A549 (cell line): ENCODE measurements around the gene EXOC7. TPM values are rescaled to one million over a fixed set of nuclear protein-coding genes. Genes with fewer than 3 reads are reported as not detected.

ENCODE experiments used
- ATAC-seq, 2 experiments: fragments of 200-7000 bp in 1 of 2; fragments of >200 bp in 1 of 2; cut with Nextera tagmentation in 1 of 2; cut with Tn5 transposase in 1 of 2; 3 replicates each; pipeline versions ENCODE4 v1.8.0 to v1.9.1; 2018 to 2020; ENCODE audit warnings: mild to moderate bottlenecking in 1 of 2, moderate library complexity in 1 of 2
- CTCF ChIA-PET: fragments of 300-600 bp; sonication (Branson Sonifier 250); formaldehyde crosslinking; extraction: SDS; loops from one replicate; lab custom pipeline; 2021; ENCODE audit warnings: antibody characterized with exemption, inconsistent platforms; lab: Yijun Ruan, JAX
- POLR2A ChIA-PET: fragments of 350-600 bp; formaldehyde crosslinking; extraction: SDS; loops from one replicate; lab custom pipeline; 2021; ENCODE audit warnings: antibody characterized with exemption, inconsistent platforms; lab: Yijun Ruan, JAX
- DNase-seq, 2 experiments: peaks; one replicate each; pipeline versions ENCODE4 v3.0.0 to v3.0.0-alpha.2; 2011 to 2016; ENCODE audit warnings: low read depth in 1 of 2, low spot score in 1 of 2
- FAIRE-seq: peaks from 2 replicates; lab custom pipeline; 2011; peaks lifted over from hg19 to GRCh38; lab: Jason Lieb, UNC
- H3K27ac ChIP-seq, 2 experiments: fragments of >200 bp; sonication (Bioruptor Twin); formaldehyde crosslinking; 3 replicates each; pipeline ENCODE4 v1.5.1; 2016 to 2017
- H3K4me1 ChIP-seq: fragments of >200 bp; sonication (Bioruptor Twin); formaldehyde crosslinking; 3 replicates; pipeline ENCODE4 v1.6.1; 2016
- H3K4me2 ChIP-seq: fragments of >200 bp; sonication (Bioruptor Twin); formaldehyde crosslinking; 3 replicates; pipeline ENCODE4 v1.6.1; 2016
- H3K4me3 ChIP-seq: fragments of >200 bp; sonication (Bioruptor Twin); formaldehyde crosslinking; 3 replicates; pipeline ENCODE4 v1.5.1; 2016
- H3K9me3 ChIP-seq: fragments of >200 bp; sonication (Bioruptor Twin); formaldehyde crosslinking; 3 replicates; pipeline ENCODE4 v1.6.1; 2016
- CBX8 ChIP-seq: fragments of 200-600 bp; sonication (generic); IDR thresholded peaks from 2 replicates; pipeline ENCODE4 v1.6.1; 2016
- CHD2 ChIP-seq: fragments of 150-350 bp; IDR thresholded peaks from 2 replicates; pipeline ENCODE4 v1.6.1; 2014; ENCODE audit warnings: low read length; ENCODE audit not compliant: partially characterized antibody
- CTCF ChIP-seq: fragments of >200 bp; sonication (Bioruptor Twin); formaldehyde crosslinking; IDR thresholded peaks from 3 replicates; pipeline ENCODE4 v1.5.1; 2016
- EP300 ChIP-seq, 2 experiments: fragments of >200 bp; sonication (Bioruptor Twin); formaldehyde crosslinking; IDR thresholded peaks; 2 replicates in 1 of 2; 3 replicates in 1 of 2; pipeline ENCODE4 v1.6.1; 2016 to 2017
- FOXS1 ChIP-seq: fragments of 250-450 bp; sonication (Bioruptor Pico); IDR thresholded peaks from 2 replicates; pipeline ENCODE4 v1.5.0; 2020; ENCODE audit warnings: mild to moderate bottlenecking, moderate library complexity
- GATA3 ChIP-seq: IDR thresholded peaks from 2 replicates; pipeline ENCODE4 v1.6.1; 2012; ENCODE audit warnings: borderline replicate concordance
- HOXB13 ChIP-seq: fragments of 250-450 bp; sonication (Bioruptor Pico); IDR thresholded peaks from 2 replicates; pipeline ENCODE4 v1.5.0; 2020; ENCODE audit warnings: low read depth, mild to moderate bottlenecking, moderate library complexity
- HOXB5 ChIP-seq: fragments of 250-450 bp; sonication (Bioruptor Pico); IDR thresholded peaks from 2 replicates; pipeline ENCODE4 v1.5.0; 2020; ENCODE audit warnings: mild to moderate bottlenecking, moderate library complexity
- KDM1A ChIP-seq: fragments of 200-600 bp; sonication (generic); IDR thresholded peaks from 2 replicates; pipeline ENCODE4 v1.6.1; 2016; ENCODE audit warnings: low read depth, mild to moderate bottlenecking
- NR3C1 ChIP-seq: fragments of >200 bp; sonication (Bioruptor Twin); formaldehyde crosslinking; IDR thresholded peaks from 3 replicates; pipeline ENCODE4 v1.6.1; 2017
- PBX3 ChIP-seq: IDR thresholded peaks from 2 replicates; pipeline ENCODE4 v1.6.1; 2012
- PHF8 ChIP-seq: fragments of 200-600 bp; sonication (generic); IDR thresholded peaks from 2 replicates; pipeline ENCODE4 v1.6.1; 2016; ENCODE audit warnings: low read depth, mild to moderate bottlenecking, antibody characterized with exemption, moderate library complexity, borderline replicate concordance
- POLR2AphosphoS2 ChIP-seq: conservative IDR thresholded peaks from 2 replicates; pipeline ENCODE4 v1.6.1; 2012; ENCODE audit warnings: low read length, improper control_type of control experiment, inconsistent platforms
- RAD21 ChIP-seq, 2 experiments: fragments of >200 bp in 1 of 2; sonication (Bioruptor Twin) in 1 of 2; formaldehyde crosslinking in 1 of 2; IDR thresholded peaks in 1 of 2; conservative IDR thresholded peaks in 1 of 2; 2 replicates in 1 of 2; 3 replicates in 1 of 2; pipeline ENCODE4 v1.6.1; 2012 to 2018; ENCODE audit warnings: inconsistent platforms in 1 of 2
- RNF2 ChIP-seq: fragments of 200-600 bp; sonication (generic); IDR thresholded peaks from 2 replicates; pipeline ENCODE4 v1.6.1; 2016; ENCODE audit warnings: low read depth, mild to moderate bottlenecking, antibody characterized with exemption, moderate library complexity, borderline replicate concordance
- SMC3 ChIP-seq: fragments of >200 bp; sonication (Bioruptor Twin); formaldehyde crosslinking; IDR thresholded peaks from 3 replicates; pipeline ENCODE4 v1.6.1; 2018; ENCODE audit warnings: inconsistent platforms
- TP53 ChIP-seq: fragments of 250-450 bp; sonication (Bioruptor Pico); IDR thresholded peaks from 2 replicates; pipeline ENCODE4 v1.5.0; 2021; ENCODE audit warnings: mild to moderate bottlenecking, moderate library complexity
- ZNF302 ChIP-seq: fragments of 250-450 bp; sonication (Bioruptor Pico); IDR thresholded peaks from 2 replicates; pipeline ENCODE4 v1.9.0; 2021; ENCODE audit warnings: inconsistent platforms, mild to moderate bottlenecking, moderate library complexity
- ZSCAN20 ChIP-seq: fragments of 250-450 bp; sonication (Bioruptor Pico); IDR thresholded peaks from 2 replicates; pipeline ENCODE4 v1.8.0; 2022; ENCODE audit warnings: mild to moderate bottlenecking, moderate library complexity
- WGBS: methylation state at CpG from one replicate; pipeline ENCODE4 v1.1.6; 2017; ENCODE audit errors: missing lambda C conversion rate; 5-methylcytosine and 5-hydroxymethylcytosine counted together
- polyA plus RNA-seq, 4 experiments: library from polyadenylated mRNA; depleted of rRNA in 3 of 4; stranded (reverse); fragments of >200 nt; fragmentation: RNase III in 1 of 4; extraction: RNeasy Plus Mini Kit Qiagen cat#74134 plus additional on column Dnase treatment in 1 of 4; gene quantifications; 2 replicates in 3 of 4; 3 replicates in 1 of 4; pipeline ENCODE4 v1.2.3, GENCODE V29; 2011 to 2017
- TF ChIP-seq, protein P1 (sequence below): fragments of 250-450 bp; sonication (Bioruptor Pico); IDR thresholded peaks from 2 replicates; pipeline ENCODE4 v1.5.0; 2020; ENCODE audit warnings: low read depth, mild to moderate bottlenecking, moderate library complexity
- TF ChIP-seq, protein P2 (sequence below): IDR thresholded peaks from 2 replicates; pipeline ENCODE4 v1.6.1; 2012; ENCODE audit warnings: low read depth, borderline replicate concordance
- TF ChIP-seq, protein P3 (sequence below): fragments of >200 bp; sonication (Bioruptor Twin); formaldehyde crosslinking; IDR thresholded peaks from 2 replicates; pipeline ENCODE4 v1.6.1; 2016

Gene EXOC7
- polyA plus RNA-seq, 2 of the 4 experiments (the other 2 are of a cell fraction): 64.5 to 72.3 TPM

- no peak for DNase-seq
- no peak for FAIRE-seq
- H3K27ac ChIP-seq: peak overlapping the region in 1 of 2 experiments; percentile 73; a peak in 1 of 6 replicates
- peak overlapping the region; percentile 47 for H3K4me3 ChIP-seq
- H3K4me2 ChIP-seq: peak overlapping the region; percentile 98
- H3K9me3 ChIP-seq: no peaks in the 10 kb centered on the region
- peak; percentile 10 to 37; a peak in 5 of 6 replicates for ATAC-seq
- 40% methylated on average over 24 of the region's 24 CpGs for WGBS
- H3K4me1 ChIP-seq: peaks cover 38% of the 10 kb centered on the region
- ChIA-PET POLR2A (interaction anchor here (0.7 kb wide), 1 partner anchor 236 kb away, joined by 3 read pairs; the partner anchor contains the start of gene MRPL38), CTCF (interaction anchor here (0.7 to 21.1 kb wide), 6 partner anchors 12 to 148 kb away, joined by 3 to 206 read pairs (median 6); no protein-coding TSS in a partner anchor)
- TF ChIP-seq CTCF: no peak
- no peak for TF ChIP-seq RNF2
- TF ChIP-seq KDM1A: no peak
- no peak for TF ChIP-seq TP53
- TF ChIP-seq EP300 (IDR thresholded peaks at IDR 0.05): no peak
- no peak for TF ChIP-seq PBX3
- no peak for TF ChIP-seq HOXB5 (CRISPR knock-in tag)
- TF ChIP-seq, protein P1, sequence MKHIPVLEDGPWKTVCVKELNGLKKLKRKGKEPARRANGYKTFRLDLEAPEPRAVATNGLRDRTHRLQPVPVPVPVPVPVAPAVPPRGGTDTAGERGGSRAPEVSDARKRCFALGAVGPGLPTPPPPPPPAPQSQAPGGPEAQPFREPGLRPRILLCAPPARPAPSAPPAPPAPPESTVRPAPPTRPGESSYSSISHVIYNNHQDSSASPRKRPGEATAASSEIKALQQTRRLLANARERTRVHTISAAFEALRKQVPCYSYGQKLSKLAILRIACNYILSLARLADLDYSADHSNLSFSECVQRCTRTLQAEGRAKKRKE (CRISPR knock-in tag): no peak
- no peak for TF ChIP-seq ZNF302 (CRISPR knock-in tag)
- TF ChIP-seq, protein P2, sequence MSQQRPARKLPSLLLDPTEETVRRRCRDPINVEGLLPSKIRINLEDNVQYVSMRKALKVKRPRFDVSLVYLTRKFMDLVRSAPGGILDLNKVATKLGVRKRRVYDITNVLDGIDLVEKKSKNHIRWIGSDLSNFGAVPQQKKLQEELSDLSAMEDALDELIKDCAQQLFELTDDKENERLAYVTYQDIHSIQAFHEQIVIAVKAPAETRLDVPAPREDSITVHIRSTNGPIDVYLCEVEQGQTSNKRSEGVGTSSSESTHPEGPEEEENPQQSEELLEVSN: no peak
- no peak for TF ChIP-seq NR3C1
- TF ChIP-seq FOXS1 (CRISPR knock-in tag): no peak
- TF ChIP-seq RAD21 (conservative IDR thresholded peaks at IDR 0.05 in 1 of 2, IDR thresholded peaks at IDR 0.05 in 1 of 2): no peak
- TF ChIP-seq SMC3: no peak
- no peak for TF ChIP-seq CHD2
- TF ChIP-seq HOXB13 (CRISPR knock-in tag): no peak
- TF ChIP-seq GATA3: no peak
- TF ChIP-seq POLR2AphosphoS2: no peak
These were observed 37.1 kb upstream of the EXOC7 start for GRCh38 chr17:76140661-76141211.

GRCh38 chr17:76139801-76140660 is 36.4 kb upstream of the EXOC7 start:
- 86% methylated on average over 58 of the region's 78 CpGs for WGBS
- no peak for DNase-seq
- POLR2A ChIA-PET: no interaction called here
- Histone ChIP-seq H3K4me3 (no peak overlapping the region), H3K4me1 (peaks cover 38% of the 10 kb centered on the region), H3K9me3 (no peaks in the 10 kb centered on the region), H3K4me2 (no peak overlapping the region), H3K27ac (peak overlapping the region in 1 of 2 experiments; percentile 84; a peak in 1 of 6 replicates)
- no peak for ATAC-seq
- CTCF ChIA-PET: interaction anchor here (1.1 to 38.7 kb wide), 4 partner anchors 16 to 149 kb away, joined by 3 to 755 read pairs (median 114); no protein-coding TSS in a partner anchor
- TF ChIP-seq CBX8 (no peak), PHF8 (no peak), EP300 (IDR thresholded peaks at IDR 0.05) (no peak), ZSCAN20 (CRISPR knock-in tag) (no peak)
- TF ChIP-seq, protein P3, sequence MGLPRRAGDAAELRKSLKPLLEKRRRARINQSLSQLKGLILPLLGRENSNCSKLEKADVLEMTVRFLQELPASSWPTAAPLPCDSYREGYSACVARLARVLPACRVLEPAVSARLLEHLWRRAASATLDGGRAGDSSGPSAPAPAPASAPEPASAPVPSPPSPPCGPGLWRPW: no peak
- TF ChIP-seq, protein P2: no peak
- FAIRE-seq: no peak
